Liver (tissue), 3 donors: Measurements from ENCODE around the gene FLVCR2.

Experiments
- CTCF ChIP-seq: fragments of 150-350 bp; IDR thresholded peaks from 2 replicates; pipeline ENCODE4 v1.5.1; 2017; ENCODE audit warnings: improper control_type of control experiment, low read depth, low read length; ENCODE audit not compliant: missing input control
- REST ChIP-seq: IDR thresholded peaks from 2 replicates; pipeline ENCODE4 v1.6.1; 2016; ENCODE audit warnings: antibody characterized with exemption, mild to moderate bottlenecking
- SP1 ChIP-seq: IDR thresholded peaks from 2 replicates; pipeline ENCODE4 v1.6.1; 2018; ENCODE audit warnings: antibody characterized with exemption, mild to moderate bottlenecking
- ZBTB33 ChIP-seq: IDR thresholded peaks from 2 replicates; pipeline ENCODE4 v1.6.1; 2016; ENCODE audit warnings: antibody characterized with exemption
- donor health status: healthy.
- donor health status: healthy.

- TF ChIP-seq SP1 (no peak), ZBTB33 (no peak), CTCF (no peak), REST (peak; percentile 0)
Measured at GRCh38 chr14:75535164-75535898, 43.1 kb upstream of the FLVCR2 start.
